Measurements from ENCODE around the gene TBATA.
"Not testable (repeated sequence)": the region's sequence is repeated elsewhere in the genome, so short reads cannot be mapped to it uniquely, and the experiment has no call there.

The TBATA gene

GRCh38 chr10:70778267-70778924, 6.8 kb downstream of the TBATA start:
- no peak for DNase-seq (ENCODE audit: low read depth)

GRCh38 chr10:70777063-70777875, 7.9 kb downstream of the TBATA start:
- no peak for DNase-seq (ENCODE audit: low read depth)

GRCh38 chr10:70776455-70777005, 8.6 kb downstream of the TBATA start:
- DNase-seq (ENCODE audit: low read depth), result no peak

GRCh38 chr10:70775679-70776454, 9.3 kb downstream of the TBATA start:
- no peak for DNase-seq (ENCODE audit: low read depth)

- no peak for DNase-seq (ENCODE audit: low read depth)
Measured at GRCh38 chr10:70774810-70775678, 10.1 kb downstream of the TBATA start.

- no peak for DNase-seq (ENCODE audit: low read depth)
Measured at GRCh38 chr10:70773965-70774809, 11.0 kb downstream of the TBATA start.

GRCh38 chr10:70773461-70773860, 11.7 kb downstream of the TBATA start:
- DNase-seq (ENCODE audit: low read depth), result no peak

GRCh38 chr10:70772627-70773026, 12.6 kb downstream of the TBATA start:
- no peak for DNase-seq (ENCODE audit: low read depth)

- no peak for DNase-seq (ENCODE audit: low read depth)
Measured at GRCh38 chr10:70771311-70772194, 13.6 kb downstream of the TBATA start.

- not testable (repeated sequence) for DNase-seq (ENCODE audit: low read depth)
Measured at GRCh38 chr10:70770516-70770915, 14.7 kb downstream of the TBATA start.

- DNase-seq (ENCODE audit: low read depth), result no peak
Measured at GRCh38 chr10:70770001-70770400, 15.2 kb downstream of the TBATA start.

- DNase-seq (ENCODE audit: low read depth), result no peak
Measured at GRCh38 chr10:70769121-70769520, 16.1 kb downstream of the TBATA start.

- not testable (repeated sequence) for DNase-seq (ENCODE audit: low read depth)
Measured at GRCh38 chr10:70768026-70768685, 17.0 kb downstream of the TBATA start.

- no peak for DNase-seq (ENCODE audit: low read depth)
Measured at GRCh38 chr10:70765794-70766594, 19.2 kb downstream of the TBATA start.

GRCh38 chr10:70763567-70763966, 21.6 kb downstream of the TBATA start:
- DNase-seq (ENCODE audit: low read depth), result no peak

GRCh38 chr10:70762441-70763175, 22.6 kb downstream of the TBATA start:
- no peak for DNase-seq (ENCODE audit: low read depth)

- DNase-seq (ENCODE audit: low read depth), result no peak
Measured at GRCh38 chr10:70761727-70762350, 23.3 kb downstream of the TBATA start.

All from stimulated activated CD8-positive, alpha-beta memory T cell treated with anti-CD3 and anti-CD28 coated beads, Interleukin-4, amount 100 ng/mL, for 24 hours (primary cell).